ENCODE data around the gene TRIM31. TPM values are rescaled to one million over a fixed set of nuclear protein-coding genes. Genes with fewer than 3 reads are reported as not detected.

TRIM31 gene
- total and polyA plus RNA-seq, 4 donors, result 0.16 to 1.3 (median 0.48) TPM

DNA sequence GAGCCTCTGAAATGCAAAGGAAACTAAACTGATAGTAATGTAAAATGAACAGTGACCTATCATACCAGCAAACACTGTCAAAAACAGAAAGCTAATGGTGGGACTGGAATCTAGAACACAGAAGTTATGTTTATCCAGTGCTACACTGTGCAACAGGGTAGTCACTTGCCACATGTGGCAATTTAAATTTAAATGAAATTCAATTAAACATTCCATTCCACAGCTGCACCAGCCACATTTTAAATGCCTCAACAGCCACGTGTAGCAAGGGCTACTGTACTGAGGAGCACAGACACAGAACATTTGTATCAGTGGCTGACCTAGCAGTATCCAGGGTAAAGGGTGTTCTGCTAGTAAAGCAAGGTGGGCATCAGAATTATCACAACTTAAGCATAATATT lies 57.4 kb downstream of the TRIM31 start:
- 74% methylated on average over 1 of the region's 1 CpG for WGBS
- Histone ChIP-seq H3K9ac (ENCODE audit: low read depth in 1 of 2, low read length in 2 of 2) (no peak overlapping the region), H3K27me3 (ENCODE audit: control insufficient read depth in 4 of 4, insufficient read depth in 4 of 4, low read length in 3 of 4) (no peaks in the 10 kb centered on the region), H3K36me3 (ENCODE audit: control insufficient read depth in 4 of 4, insufficient read depth in 3 of 4, low read depth in 1 of 4, low read length in 3 of 4) (peaks cover 0 to 24% (median 15%) of the 10 kb centered on the region in 4 donors), H3K4me3 (ENCODE audit: low read depth in 1 of 3, low read length in 3 of 3) (no peak overlapping the region), H3K27ac (ENCODE audit: low read depth in 1 of 2, low read length in 2 of 2) (no peak overlapping the region), H3K9me3 (ENCODE audit: control insufficient read depth in 4 of 4, low read length in 3 of 4) (no peaks in the 10 kb centered on the region), H3K4me1 (ENCODE audit: control insufficient read depth in 4 of 4, insufficient read depth in 4 of 4, low read length in 3 of 4) (peaks cover 0 to 13% (median 9%) of the 10 kb centered on the region in 4 donors)
- no peak for DNase-seq (ENCODE audit: low spot score)
- TF ChIP-seq YY1 (IDR thresholded peaks at IDR 0.05), result no peak
- no peak for TF ChIP-seq CTCF (IDR thresholded peaks at IDR 0.05; ENCODE audit: low read depth, low read length, missing input control)
- no peak for TF ChIP-seq EGR1 (IDR thresholded peaks at IDR 0.05; ENCODE audit: low read depth in 2 of 2)
- no peak for TF ChIP-seq RAD21 (IDR thresholded peaks at IDR 0.05)
- no peak for TF ChIP-seq HNF4G (IDR thresholded peaks at IDR 0.05)
- TF ChIP-seq, protein P1, sequence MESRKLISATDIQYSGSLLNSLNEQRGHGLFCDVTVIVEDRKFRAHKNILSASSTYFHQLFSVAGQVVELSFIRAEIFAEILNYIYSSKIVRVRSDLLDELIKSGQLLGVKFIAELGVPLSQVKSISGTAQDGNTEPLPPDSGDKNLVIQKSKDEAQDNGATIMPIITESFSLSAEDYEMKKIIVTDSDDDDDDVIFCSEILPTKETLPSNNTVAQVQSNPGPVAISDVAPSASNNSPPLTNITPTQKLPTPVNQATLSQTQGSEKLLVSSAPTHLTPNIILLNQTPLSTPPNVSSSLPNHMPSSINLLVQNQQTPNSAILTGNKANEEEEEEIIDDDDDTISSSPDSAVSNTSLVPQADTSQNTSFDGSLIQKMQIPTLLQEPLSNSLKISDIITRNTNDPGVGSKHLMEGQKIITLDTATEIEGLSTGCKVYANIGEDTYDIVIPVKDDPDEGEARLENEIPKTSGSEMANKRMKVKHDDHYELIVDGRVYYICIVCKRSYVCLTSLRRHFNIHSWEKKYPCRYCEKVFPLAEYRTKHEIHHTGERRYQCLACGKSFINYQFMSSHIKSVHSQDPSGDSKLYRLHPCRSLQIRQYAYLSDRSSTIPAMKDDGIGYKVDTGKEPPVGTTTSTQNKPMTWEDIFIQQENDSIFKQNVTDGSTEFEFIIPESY (IDR thresholded peaks at IDR 0.05), result no peak
- no peak for TF ChIP-seq SP1 (IDR thresholded peaks at IDR 0.05)
- TF ChIP-seq GABPA (IDR thresholded peaks at IDR 0.05 in 1 of 2, conservative IDR thresholded peaks at IDR 0.05 in 1 of 2), result no peak
- TF ChIP-seq, protein P2, sequence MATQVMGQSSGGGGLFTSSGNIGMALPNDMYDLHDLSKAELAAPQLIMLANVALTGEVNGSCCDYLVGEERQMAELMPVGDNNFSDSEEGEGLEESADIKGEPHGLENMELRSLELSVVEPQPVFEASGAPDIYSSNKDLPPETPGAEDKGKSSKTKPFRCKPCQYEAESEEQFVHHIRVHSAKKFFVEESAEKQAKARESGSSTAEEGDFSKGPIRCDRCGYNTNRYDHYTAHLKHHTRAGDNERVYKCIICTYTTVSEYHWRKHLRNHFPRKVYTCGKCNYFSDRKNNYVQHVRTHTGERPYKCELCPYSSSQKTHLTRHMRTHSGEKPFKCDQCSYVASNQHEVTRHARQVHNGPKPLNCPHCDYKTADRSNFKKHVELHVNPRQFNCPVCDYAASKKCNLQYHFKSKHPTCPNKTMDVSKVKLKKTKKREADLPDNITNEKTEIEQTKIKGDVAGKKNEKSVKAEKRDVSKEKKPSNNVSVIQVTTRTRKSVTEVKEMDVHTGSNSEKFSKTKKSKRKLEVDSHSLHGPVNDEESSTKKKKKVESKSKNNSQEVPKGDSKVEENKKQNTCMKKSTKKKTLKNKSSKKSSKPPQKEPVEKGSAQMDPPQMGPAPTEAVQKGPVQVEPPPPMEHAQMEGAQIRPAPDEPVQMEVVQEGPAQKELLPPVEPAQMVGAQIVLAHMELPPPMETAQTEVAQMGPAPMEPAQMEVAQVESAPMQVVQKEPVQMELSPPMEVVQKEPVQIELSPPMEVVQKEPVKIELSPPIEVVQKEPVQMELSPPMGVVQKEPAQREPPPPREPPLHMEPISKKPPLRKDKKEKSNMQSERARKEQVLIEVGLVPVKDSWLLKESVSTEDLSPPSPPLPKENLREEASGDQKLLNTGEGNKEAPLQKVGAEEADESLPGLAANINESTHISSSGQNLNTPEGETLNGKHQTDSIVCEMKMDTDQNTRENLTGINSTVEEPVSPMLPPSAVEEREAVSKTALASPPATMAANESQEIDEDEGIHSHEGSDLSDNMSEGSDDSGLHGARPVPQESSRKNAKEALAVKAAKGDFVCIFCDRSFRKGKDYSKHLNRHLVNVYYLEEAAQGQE (IDR thresholded peaks at IDR 0.05), result no peak
- TF ChIP-seq MAX (IDR thresholded peaks at IDR 0.05), result no peak
- TF ChIP-seq FOXA1 (IDR thresholded peaks at IDR 0.05), result no peak
- TF ChIP-seq RXRA (IDR thresholded peaks at IDR 0.05), result no peak
- TF ChIP-seq ATF3 (IDR thresholded peaks at IDR 0.05), result no peak
- TF ChIP-seq TAF1 (conservative IDR thresholded peaks at IDR 0.05), result no peak
- no peak for TF ChIP-seq HNF4A (conservative IDR thresholded peaks at IDR 0.05)
- no peak for TF ChIP-seq FOXA2 (IDR thresholded peaks at IDR 0.05)
- no peak for TF ChIP-seq NR2F2 (IDR thresholded peaks at IDR 0.05)
- TF ChIP-seq JUND (IDR thresholded peaks at IDR 0.05), result no peak
